Endothelial cell (in vitro differentiated cells): ENCODE results near the gene HIPK1. TPM values are rescaled to one million over a fixed set of nuclear protein-coding genes. Genes with fewer than 3 reads are reported as not detected.

Experiments
- DNase-seq: peaks from one replicate; pipeline ENCODE4 v3.0.0; 2021; ENCODE audit warnings: low spot score
- H3K27ac Mint-ChIP-seq: one replicate; pipeline ENCODE4 v1.8.0; 2021; ENCODE audit warnings: mixed read lengths, inconsistent platforms; ENCODE audit not compliant: unreplicated experiment
- H3K27me3 Mint-ChIP-seq: one replicate; pipeline ENCODE4 v1.8.0; 2021; ENCODE audit warnings: mild to moderate bottlenecking, moderate library complexity, mixed read lengths, inconsistent platforms; ENCODE audit not compliant: unreplicated experiment
- H3K36me3 Mint-ChIP-seq: one replicate; pipeline ENCODE4 v1.8.0; 2021; ENCODE audit warnings: mild to moderate bottlenecking, low read depth, mixed read lengths, inconsistent platforms; ENCODE audit not compliant: unreplicated experiment
- H3K4me1 Mint-ChIP-seq: one replicate; pipeline ENCODE4 v1.8.0; 2021; ENCODE audit warnings: mild to moderate bottlenecking, mixed read lengths, inconsistent platforms; ENCODE audit not compliant: unreplicated experiment
- H3K4me3 Mint-ChIP-seq: one replicate; pipeline ENCODE4 v1.8.0; 2021; ENCODE audit warnings: mild to moderate bottlenecking, mixed read lengths, inconsistent platforms; ENCODE audit not compliant: unreplicated experiment
- H3K9me3 Mint-ChIP-seq: one replicate; pipeline ENCODE4 v1.8.0; 2021; ENCODE audit warnings: mixed read lengths, inconsistent platforms; ENCODE audit not compliant: unreplicated experiment
- total RNA-seq: library from RNA; stranded (reverse); fragmentation: NEBNext Ultra II Directional; extraction: Animal tissue kit (Norgen Biotek cat#: 25700); gene quantifications from one replicate; pipeline ENCODE4 v1.2.1, GENCODE V29; 2021; ENCODE audit not compliant: unreplicated experiment
- TF ChIP-seq, protein P1 (sequence below): fragments of 200-600 bp; sonication (generic); IDR thresholded peaks from one replicate; pipeline ENCODE4 v1.5.0; 2021; ENCODE audit warnings: antibody characterized with exemption; ENCODE audit not compliant: unreplicated experiment

HIPK1 gene
- total RNA-seq, 1 donor from 2014 or later: 56.6 TPM

DNA sequence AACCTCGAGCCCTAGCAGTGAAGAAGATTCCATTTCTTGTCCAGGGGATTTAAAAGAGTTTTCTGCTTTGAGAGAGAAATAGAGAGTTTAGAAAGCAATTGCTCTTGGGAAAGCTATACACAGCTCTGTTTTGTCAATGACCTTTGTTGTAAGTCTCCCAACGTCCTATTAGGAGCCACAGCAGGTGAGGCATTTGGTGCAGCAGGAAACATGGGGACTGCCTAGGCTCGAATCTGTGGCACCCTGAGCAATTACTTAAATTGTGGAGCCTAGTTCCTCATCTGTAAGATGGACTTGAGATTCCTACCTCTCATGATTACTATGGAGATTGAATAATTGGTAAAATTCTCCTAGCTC lies 15.8 kb upstream of the HIPK1 start:
- no peaks in the 10 kb centered on the region for H3K4me1 Mint-ChIP-seq
- H3K36me3 Mint-ChIP-seq: peaks cover 18% of the 10 kb centered on the region
- peaks cover 2% of the 10 kb centered on the region for H3K27me3 Mint-ChIP-seq
- H3K4me3 Mint-ChIP-seq: no peak overlapping the region
- TF ChIP-seq, protein P1, sequence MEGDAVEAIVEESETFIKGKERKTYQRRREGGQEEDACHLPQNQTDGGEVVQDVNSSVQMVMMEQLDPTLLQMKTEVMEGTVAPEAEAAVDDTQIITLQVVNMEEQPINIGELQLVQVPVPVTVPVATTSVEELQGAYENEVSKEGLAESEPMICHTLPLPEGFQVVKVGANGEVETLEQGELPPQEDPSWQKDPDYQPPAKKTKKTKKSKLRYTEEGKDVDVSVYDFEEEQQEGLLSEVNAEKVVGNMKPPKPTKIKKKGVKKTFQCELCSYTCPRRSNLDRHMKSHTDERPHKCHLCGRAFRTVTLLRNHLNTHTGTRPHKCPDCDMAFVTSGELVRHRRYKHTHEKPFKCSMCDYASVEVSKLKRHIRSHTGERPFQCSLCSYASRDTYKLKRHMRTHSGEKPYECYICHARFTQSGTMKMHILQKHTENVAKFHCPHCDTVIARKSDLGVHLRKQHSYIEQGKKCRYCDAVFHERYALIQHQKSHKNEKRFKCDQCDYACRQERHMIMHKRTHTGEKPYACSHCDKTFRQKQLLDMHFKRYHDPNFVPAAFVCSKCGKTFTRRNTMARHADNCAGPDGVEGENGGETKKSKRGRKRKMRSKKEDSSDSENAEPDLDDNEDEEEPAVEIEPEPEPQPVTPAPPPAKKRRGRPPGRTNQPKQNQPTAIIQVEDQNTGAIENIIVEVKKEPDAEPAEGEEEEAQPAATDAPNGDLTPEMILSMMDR: no peak
- DNase-seq: no peak
- no peaks in the 10 kb centered on the region for H3K9me3 Mint-ChIP-seq
- no peak overlapping the region for H3K27ac Mint-ChIP-seq

DNA sequence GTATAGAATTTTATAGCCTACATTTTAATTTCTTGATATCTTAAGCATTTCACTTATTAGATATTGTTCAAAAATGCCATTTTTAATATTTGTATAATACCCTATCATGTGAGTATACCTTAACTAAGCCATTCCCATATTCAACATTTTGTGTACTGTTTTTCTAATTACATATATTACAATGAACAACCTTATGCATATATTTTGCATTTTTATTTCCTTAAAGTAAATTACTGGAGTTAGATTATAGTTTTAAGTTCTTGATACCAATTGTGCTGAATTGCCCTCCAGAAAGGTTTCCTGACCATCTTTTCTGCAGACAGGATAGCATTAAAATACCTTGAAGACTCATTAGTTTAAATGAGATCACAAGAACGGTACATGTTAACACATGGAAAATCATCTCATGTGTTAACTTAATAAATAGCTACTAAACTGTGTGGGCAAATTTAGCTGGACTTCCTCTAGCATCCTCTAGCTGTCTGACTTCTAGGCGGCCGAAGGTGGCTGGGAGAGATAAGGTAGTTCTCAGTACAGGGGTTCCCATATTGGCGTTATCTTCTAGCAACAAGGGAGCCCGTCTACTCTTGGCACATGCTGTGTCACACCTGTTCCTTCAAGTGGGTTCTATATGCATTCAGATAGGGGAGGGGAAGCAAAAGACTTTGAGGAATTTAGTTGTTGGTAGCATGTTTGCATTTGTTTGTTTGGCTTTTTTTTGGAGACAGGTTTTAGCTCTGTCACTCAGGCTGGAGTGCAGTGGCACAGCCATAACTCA lies 15.0 kb upstream of the HIPK1 start:
- Mint-ChIP-seq H3K27ac (no peak overlapping the region), H3K4me3 (no peak overlapping the region), H3K36me3 (peaks cover 12% of the 10 kb centered on the region), H3K27me3 (peaks cover 2% of the 10 kb centered on the region), H3K9me3 (no peaks in the 10 kb centered on the region), H3K4me1 (no peaks in the 10 kb centered on the region)
- TF ChIP-seq, protein P1: no peak
- no peak for DNase-seq

DNA sequence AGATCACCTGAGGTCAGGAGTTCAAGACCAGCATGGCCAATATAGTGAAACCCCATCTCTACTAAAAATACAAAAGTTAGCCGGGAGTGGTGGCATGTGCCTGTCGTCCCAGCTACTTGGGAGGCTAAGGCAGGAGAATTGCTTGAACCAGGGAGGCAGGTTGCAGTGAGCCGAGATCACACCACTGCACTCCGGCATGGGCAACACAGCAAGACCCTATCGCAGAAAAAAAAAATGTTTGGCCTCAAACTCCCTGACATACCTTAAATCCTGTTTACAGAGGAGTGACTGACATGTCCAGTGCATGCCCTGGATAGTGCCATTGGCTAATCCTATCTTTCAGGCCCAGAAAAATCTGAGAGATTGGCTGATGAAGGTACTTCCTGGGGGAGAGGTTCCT lies 12.2 kb upstream of the HIPK1 start:
- Mint-ChIP-seq H3K4me1 (no peaks in the 10 kb centered on the region), H3K27ac (no peak overlapping the region), H3K36me3 (no peaks in the 10 kb centered on the region), H3K4me3 (no peak overlapping the region), H3K27me3 (no peaks in the 10 kb centered on the region), H3K9me3 (no peaks in the 10 kb centered on the region)
- DNase-seq: no peak
- TF ChIP-seq, protein P1: no peak

DNA sequence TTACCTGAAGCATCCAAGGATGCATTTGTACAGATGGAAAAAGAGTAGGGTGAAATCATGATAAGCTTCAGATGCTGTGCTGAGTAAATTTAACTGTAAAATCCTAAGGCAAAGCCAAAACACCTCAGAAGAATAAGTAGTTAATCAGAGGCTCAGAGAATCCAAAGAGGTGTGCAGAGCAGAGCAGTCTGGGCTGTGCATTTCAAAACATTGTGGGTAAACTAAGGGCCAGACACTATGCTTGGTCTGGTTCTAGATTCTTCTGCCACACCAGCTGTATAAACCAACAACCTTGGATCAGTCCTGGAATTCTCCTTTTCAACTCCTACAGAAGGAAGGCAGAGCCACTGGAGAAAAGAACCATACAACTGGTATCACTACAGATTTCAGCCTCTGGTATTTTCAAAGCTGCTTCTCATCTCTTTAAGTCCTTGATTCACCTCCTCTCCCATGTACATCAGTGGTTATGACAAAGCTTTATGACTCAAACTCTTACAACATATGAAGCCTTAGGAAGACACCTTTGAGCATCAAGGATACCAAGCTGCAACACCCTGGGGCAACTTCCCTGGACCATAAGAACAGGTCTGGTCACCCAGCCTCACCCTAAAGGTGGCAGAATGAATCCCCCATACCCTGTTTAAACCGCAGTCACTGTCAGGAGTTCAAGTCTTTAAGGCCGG lies 11.6 kb upstream of the HIPK1 start:
- H3K9me3 Mint-ChIP-seq: no peaks in the 10 kb centered on the region

More for the DNA sequence above, 11.6 kb upstream of the HIPK1 start:
- DNase-seq: no peak
- no peaks in the 10 kb centered on the region for H3K4me1 Mint-ChIP-seq
- no peaks in the 10 kb centered on the region for H3K27me3 Mint-ChIP-seq
- H3K36me3 Mint-ChIP-seq: no peaks in the 10 kb centered on the region
- TF ChIP-seq, protein P1: no peak
- no peak overlapping the region for H3K4me3 Mint-ChIP-seq
- H3K27ac Mint-ChIP-seq: no peak overlapping the region
